Measurements from ENCODE around the gene COG5. TPM values are rescaled to one million over a fixed set of nuclear protein-coding genes. Genes with fewer than 3 reads are reported as not detected.

COG5 gene
- total RNA-seq, 1 experiment from 2014 or later: 20.2 TPM

DNA sequence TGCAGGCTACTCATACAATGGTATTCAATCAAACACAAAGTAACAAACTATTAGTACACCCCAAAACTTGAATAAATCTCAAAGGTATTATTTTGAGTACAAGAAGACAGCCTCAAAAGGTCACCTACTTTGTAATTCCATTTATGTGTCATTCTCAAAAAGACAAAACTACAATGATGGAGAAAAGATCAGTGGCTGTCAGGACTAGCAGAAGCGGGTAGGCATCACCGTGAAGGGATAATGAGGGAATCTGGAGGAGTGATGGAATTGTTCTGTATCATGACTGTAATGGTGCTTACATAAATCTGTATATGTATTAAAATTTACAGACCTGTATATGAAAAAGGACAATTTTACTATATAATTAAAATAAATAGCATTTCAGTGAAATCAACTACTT, 37.0 kb downstream of the COG5 start:
- no peaks in the 10 kb centered on the region; the same call in 1 of the 2 replicates for H3K79me2 ChIP-seq (ENCODE audit: insufficient read depth, low read length)
- H4K91ac ChIP-seq (ENCODE audit: insufficient read length, low read depth, low read length): no peak overlapping the region
- WGBS (ENCODE audit: extremely low coverage, insufficient read length, low lambda C conversion rate): no CpG with 5 or more reads among the region's 2 CpGs
- Mint-ChIP-seq H3K9me3 (peaks cover 2 to 5% of the 10 kb centered on the region in 2 experiments; a peak in 3 of 5 replicates), H3K36me3 (ENCODE audit: insufficient read depth in 1 of 3, low read depth in 3 of 3) (peaks cover 7 to 15% (median 14%) of the 10 kb centered on the region in 3 experiments), H3K27me3 (ENCODE audit: low read depth) (no peaks in the 10 kb centered on the region), H3K27ac (no peak overlapping the region), H3K4me3 (no peak overlapping the region), H3K4me1 (peaks cover 11 to 13% of the 10 kb centered on the region in 2 experiments)
- H3K18ac ChIP-seq (ENCODE audit: insufficient read length, low read depth, low read length): no peak overlapping the region
- H4K5ac ChIP-seq (ENCODE audit: insufficient read length, low read depth, low read length): no peak overlapping the region
- no peaks in the 10 kb centered on the region for H3K23me2 ChIP-seq (ENCODE audit: insufficient read length, low read depth, low read length, poor library complexity, severe bottlenecking)
- no peak overlapping the region for H2BK12ac ChIP-seq (ENCODE audit: insufficient read length, low read depth, low read length)
- no peak overlapping the region for H2AFZ ChIP-seq (ENCODE audit: low read length)
- TF ChIP-seq, protein P1, sequence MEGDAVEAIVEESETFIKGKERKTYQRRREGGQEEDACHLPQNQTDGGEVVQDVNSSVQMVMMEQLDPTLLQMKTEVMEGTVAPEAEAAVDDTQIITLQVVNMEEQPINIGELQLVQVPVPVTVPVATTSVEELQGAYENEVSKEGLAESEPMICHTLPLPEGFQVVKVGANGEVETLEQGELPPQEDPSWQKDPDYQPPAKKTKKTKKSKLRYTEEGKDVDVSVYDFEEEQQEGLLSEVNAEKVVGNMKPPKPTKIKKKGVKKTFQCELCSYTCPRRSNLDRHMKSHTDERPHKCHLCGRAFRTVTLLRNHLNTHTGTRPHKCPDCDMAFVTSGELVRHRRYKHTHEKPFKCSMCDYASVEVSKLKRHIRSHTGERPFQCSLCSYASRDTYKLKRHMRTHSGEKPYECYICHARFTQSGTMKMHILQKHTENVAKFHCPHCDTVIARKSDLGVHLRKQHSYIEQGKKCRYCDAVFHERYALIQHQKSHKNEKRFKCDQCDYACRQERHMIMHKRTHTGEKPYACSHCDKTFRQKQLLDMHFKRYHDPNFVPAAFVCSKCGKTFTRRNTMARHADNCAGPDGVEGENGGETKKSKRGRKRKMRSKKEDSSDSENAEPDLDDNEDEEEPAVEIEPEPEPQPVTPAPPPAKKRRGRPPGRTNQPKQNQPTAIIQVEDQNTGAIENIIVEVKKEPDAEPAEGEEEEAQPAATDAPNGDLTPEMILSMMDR (conservative IDR thresholded peaks at IDR 0.05): no peak
- no peak overlapping the region for H2BK120ac ChIP-seq (ENCODE audit: low read depth, low read length, poor library complexity, severe bottlenecking)
- H2BK20ac ChIP-seq (ENCODE audit: low read depth, low read length, poor library complexity, severe bottlenecking): no peak overlapping the region
- H3K79me1 ChIP-seq (ENCODE audit: insufficient read depth, low read depth, low read length, poor library complexity, severe bottlenecking): no peaks in the 10 kb centered on the region
- no peak overlapping the region for H2BK5ac ChIP-seq (ENCODE audit: insufficient read length, low read length)
- H4K8ac ChIP-seq (replicated peaks; ENCODE audit: insufficient read length, low read depth, low read length): no peak overlapping the region
- H3K27ac ChIP-seq (ENCODE audit: insufficient read length, low read depth, low read length): no peak overlapping the region
- no peaks in the 10 kb centered on the region for H3K9me3 ChIP-seq (ENCODE audit: control insufficient read depth, low read depth, low read length)
- no peak overlapping the region for H3K56ac ChIP-seq (ENCODE audit: insufficient read length, low read depth, low read length)
- H3K4me1 ChIP-seq (ENCODE audit: insufficient read depth, low read length): no peaks in the 10 kb centered on the region; the same call in 1 of the 2 replicates
- no peak overlapping the region for H3K4me2 ChIP-seq (ENCODE audit: insufficient read depth, insufficient read length, low read length)
- no peak for DNase-seq
- H4K20me1 ChIP-seq (ENCODE audit: control insufficient read depth, insufficient read depth, insufficient read length): no peaks in the 10 kb centered on the region
- H3K4ac ChIP-seq (ENCODE audit: low read depth, low read length): no peak overlapping the region
- no peak overlapping the region for H3K14ac ChIP-seq (ENCODE audit: insufficient read depth, low read length)
- H2AK5ac ChIP-seq (ENCODE audit: insufficient read length, low read length): no peak overlapping the region
- H3K23ac ChIP-seq (ENCODE audit: insufficient read length, low read depth, low read length): no peak overlapping the region
- H3K9ac ChIP-seq (ENCODE audit: extremely low read depth, insufficient read length, low read length): no peak overlapping the region
- no peak overlapping the region for H2BK15ac ChIP-seq (ENCODE audit: low read depth, low read length)
- no peaks in the 10 kb centered on the region for H3K27me3 ChIP-seq (ENCODE audit: insufficient read depth, low read length)
- no peak overlapping the region for H3T11ph ChIP-seq (ENCODE audit: low read length)

Measured in H9 (cell line).